G401 (cell line): ENCODE results near the gene LHFPL6. TPM values are rescaled to one million over a fixed set of nuclear protein-coding genes. Genes with fewer than 3 reads are reported as not detected.

Source experiments
- DNase-seq: peaks from one replicate; pipeline ENCODE4 v3.0.0-alpha.2; 2015; ENCODE audit warnings: low spot score
- in situ Hi-C: cut with HindIII; loops from 2 replicates; pipeline ENCODE4 v1.10.0; 2016; ENCODE audit warnings: low sequenced_read_pairs, mixed read lengths
- total RNA-seq: library from RNA; depleted of rRNA; stranded (reverse); fragments of >200 nt; shearing (Covaris generic); gene quantifications from 2 replicates; pipeline ENCODE4 v1.2.3, GENCODE V29; 2014

Gene LHFPL6
- total RNA-seq, 1 experiment from 2014 or later = not detected

DNA sequence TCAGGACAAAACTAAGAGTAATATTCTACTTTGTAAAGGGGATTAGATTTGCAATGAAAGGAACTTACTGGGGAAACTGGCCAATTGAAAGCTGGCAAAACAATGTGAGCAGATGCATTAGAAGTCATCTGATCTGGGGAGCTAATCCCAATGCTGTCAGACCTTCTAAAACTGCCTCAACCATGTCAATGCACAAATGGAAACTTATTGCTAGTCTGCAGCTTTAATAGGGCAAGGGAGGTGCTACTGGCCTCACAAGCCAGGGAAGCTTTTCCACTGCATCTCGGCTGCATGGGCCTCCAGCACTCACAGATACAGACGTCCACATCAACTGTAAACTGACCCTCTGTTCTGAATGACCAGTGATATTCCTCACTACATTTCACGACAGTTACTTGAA is 154.2 kb downstream of the LHFPL6 start:
- in situ Hi-C loops = no loop called here
- peak; percentile 92 for DNase-seq

DNA sequence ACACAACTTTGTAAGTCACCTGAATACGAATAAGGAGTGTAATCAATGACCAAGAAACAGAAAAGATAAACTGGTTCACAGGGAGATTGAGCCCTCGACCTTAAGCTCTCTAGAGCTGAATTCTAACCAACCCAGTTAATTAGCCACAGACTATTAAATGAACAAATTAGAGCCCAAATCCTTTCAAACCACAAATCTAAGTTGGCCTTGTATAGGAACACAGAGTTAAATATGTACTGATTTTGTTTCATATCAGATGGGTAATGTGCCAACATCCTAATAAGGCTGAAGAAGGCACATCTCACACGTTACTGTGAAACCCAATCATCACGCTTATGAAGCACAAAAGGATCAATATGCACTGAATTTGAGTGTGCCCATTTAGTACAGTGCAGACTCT is 156.1 kb downstream of the LHFPL6 start:
- no peak for DNase-seq
- in situ Hi-C loops = no loop called here

DNA sequence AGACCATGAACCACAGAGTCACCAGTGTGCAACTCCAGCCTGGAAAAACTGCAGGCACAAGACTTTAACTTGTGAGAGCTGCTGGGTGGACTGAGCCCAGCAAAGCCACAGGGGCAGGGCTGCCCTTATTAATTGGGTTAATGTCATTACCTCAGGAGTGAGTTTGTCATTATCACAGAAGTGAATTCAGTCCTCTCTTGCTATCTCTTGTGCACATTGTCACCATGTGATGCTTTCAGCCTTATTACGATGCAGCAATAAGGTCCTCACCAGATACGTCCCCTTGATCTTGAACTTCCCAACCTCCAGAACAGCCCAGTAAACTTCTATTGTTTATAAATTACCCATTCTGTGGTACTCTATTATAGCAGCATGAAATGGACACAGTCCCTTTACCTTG is 158.1 kb downstream of the LHFPL6 start:
- no peak for DNase-seq
- in situ Hi-C loops = no loop called here

DNA sequence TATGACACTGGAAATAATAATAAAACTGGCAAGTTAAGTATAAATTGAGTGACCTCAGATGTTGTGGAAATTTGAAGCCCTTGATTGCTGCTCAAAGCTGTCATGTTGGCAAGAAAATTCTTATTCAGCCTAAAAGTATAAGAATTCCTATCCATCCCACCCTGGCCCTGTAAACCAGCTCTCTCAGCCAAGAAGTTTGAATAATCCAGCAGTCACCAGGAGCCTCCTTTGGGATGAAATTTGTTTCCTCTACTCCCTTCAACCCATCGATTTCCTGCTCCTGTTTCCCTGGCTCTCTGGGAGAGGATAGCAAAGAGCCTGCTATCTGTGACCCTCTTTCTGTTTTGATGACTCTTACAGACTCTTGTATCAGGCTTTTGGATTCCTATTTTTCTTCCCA is 169.3 kb downstream of the LHFPL6 start:
- in situ Hi-C loops = no loop called here
- no peak for DNase-seq

DNA sequence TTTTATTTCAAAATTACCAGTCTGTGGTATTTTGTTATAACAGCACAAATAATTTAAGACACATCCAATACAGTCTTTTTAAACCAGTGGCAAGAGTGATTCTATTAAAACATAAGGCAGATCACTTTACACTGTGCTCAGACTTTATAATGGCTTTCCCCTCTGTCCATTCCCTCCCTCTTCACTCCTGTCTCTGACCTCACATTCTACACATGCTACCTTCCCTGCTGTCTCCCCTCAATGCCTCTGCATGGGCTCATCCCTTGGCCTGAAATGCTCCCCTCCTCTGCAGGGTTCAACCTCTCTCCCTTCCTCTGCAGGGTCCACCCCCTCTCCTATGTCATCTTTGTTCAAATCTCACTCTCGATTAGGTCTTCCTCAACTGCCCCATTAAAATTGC is 170.8 kb downstream of the LHFPL6 start:
- no peak for DNase-seq
- in situ Hi-C loops = no loop called here

DNA sequence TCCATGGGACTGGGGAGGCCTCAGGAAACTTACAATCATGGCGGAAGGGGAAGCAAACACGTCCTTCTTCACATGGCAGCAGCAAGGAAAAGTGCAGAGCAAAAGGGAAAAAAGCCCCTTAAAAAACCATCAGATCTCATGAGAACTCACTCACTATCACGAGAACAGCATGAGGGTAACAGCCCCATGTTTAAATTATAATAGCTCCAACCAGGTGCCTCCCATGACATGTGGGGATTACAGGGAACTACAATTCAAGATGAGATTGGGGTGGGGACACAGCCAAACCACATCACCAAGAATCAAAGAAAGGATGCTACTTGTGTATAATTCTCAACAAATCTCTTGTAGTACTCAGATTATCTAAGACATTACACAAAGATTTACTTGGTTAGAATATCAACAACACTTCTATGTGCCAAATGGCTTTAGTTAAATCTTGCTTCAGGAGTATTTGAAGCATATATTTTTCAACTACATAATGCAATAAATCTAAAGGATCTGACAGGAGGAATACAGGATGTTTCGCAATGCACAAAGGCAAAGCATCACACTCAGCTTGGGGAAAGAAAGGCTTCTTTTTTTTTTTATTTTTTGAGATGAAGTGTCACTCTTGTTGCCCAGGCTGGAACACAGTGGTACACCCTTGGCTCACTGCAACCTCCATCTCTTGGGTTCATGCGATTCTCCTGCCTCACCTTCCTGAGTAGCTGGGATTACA is 180.0 kb downstream of the LHFPL6 start:
- no peak for DNase-seq
- in situ Hi-C loops = no loop called here

DNA sequence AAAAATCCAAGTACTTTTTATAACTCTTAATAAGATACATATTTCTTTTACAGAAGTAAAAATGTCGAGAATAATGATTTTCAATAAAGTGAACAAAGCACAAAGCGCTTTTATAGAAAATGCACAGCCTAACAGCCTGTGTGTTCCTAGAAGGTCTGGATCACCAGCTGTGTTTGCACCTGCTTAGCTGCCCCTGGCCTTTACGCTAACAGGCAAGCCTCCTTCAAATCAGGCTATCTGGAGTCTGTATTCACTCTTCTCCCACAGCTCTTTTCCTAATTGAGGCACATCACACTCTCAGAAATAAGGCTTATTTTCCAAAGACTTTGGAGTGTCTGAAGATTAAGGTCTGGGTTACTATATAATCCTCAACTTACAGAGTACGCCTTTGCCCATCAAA is 183.1 kb downstream of the LHFPL6 start:
- in situ Hi-C loops = no loop called here

DNA sequence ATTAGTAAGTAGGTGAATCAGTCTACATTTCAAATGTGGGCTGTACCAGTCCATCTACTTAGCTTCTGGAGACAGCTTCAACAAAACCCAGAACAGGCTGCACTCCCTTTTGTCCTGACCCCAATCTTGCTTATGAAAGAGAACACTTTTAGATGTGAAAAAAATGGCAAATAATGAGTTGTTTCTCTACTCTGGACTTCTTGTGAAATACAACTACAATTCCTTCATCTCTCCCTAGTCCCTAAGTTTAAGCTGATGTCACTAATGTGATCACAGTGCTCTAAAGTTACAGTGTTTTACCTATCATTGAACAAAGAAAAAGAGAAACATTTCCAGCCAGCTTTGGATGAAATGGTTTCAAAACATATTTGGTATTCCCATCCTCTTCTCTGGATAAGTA is 183.9 kb downstream of the LHFPL6 start:
- in situ Hi-C loops = no loop called here
- peak; percentile 21 for DNase-seq

More for the DNA sequence above, 183.1 kb downstream of the LHFPL6 start:
- DNase-seq = peak; percentile 72

DNA sequence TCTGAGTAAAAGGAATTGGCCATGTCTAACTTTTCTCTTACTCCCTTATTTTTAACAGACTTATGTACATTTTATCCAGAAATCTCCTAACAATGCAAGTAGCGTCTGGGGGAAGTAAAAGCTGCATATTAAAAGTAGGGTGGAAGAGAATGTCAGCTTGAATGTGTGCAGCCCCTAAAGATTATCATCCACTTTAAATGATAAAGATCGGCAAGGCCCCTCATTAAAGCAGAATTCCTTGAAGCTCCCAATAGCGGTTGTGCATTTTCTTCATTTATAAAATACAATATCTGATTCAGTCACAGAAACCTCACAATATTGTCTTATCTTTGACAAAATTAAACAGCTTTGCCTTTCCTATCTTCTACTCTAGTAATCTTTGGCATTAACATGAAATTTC is 184.6 kb downstream of the LHFPL6 start:
- no peak for DNase-seq
- in situ Hi-C loops = no loop called here

DNA sequence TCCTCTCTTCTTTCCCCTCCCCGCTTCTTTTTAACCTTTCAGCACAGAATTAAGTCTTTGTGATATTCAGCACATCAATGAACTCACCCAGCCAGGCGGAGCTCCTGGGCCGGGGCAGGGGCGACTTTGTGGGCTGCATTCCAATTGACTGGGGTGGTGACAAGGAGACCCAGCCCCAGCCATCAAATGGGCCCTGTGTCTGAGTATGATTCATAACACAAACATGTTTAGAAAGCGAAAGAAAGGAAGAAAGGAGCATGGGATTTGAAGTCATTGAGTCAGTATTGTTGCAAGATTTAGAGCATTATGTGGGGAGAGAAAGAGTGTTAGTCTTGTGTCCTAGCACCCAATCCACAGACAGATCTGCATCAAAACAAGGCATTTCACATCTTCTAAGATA is 185.3 kb downstream of the LHFPL6 start:
- DNase-seq = peak; percentile 9
- in situ Hi-C loops = no loop called here

DNA sequence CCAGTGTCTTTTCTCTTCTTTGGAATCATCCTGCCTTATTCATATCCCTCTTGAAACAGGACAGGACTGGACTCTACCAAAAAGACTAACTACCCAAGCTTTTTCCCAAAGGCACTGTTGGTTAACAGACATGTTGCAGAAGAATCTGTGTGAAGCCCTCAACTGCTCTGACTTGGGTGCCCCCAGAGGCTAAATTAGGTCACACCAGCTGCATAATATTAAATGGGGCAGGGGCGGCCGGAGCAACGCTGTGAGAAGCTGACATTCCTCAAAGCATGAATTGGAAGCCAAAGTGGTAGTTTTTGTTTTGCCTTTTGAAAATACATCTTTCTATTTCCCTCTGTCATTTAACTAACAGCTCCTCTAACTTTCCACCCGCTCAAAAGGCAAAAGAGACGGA is 185.9 kb downstream of the LHFPL6 start:
- DNase-seq = peak; percentile 34
- in situ Hi-C loops = no loop called here

DNA sequence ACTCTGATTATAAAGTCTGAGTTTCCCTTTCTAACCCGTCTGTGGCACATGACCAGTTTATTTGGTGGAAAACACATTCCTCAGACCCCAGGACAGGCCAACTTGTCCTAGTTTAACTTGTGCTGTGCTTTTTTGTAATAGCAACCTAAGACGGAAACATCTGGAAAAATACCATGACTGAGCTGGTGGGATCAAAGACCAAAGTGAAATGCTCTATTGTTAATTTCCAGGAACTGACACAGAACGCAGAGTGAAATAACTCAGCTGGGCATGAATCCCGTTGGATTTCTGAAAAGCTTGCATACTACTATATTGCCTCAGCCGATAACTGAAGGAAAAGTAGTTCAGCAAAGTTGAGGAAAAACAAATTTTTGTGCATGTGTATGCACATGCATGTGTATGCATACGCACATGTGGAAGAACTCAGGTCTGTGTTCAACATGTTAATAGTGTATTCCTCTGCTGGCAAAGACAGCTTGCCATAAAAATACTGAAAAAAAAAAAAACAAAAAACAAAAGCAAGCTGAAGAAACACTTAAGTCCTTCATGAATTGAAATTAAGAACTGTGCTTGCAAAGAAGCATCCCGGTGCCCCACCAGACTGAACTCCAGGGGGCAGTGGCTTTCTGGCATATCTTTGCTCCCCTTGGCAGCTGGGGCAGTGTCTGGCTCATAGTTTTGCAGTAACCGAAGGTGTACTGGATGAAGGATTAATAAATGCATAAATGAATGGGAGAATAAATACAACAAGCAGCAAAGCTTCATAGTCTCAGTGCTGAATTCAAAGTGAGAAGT is 187.8 kb downstream of the LHFPL6 start:
- DNase-seq = peak; percentile 73
- in situ Hi-C loops = no loop called here

DNA sequence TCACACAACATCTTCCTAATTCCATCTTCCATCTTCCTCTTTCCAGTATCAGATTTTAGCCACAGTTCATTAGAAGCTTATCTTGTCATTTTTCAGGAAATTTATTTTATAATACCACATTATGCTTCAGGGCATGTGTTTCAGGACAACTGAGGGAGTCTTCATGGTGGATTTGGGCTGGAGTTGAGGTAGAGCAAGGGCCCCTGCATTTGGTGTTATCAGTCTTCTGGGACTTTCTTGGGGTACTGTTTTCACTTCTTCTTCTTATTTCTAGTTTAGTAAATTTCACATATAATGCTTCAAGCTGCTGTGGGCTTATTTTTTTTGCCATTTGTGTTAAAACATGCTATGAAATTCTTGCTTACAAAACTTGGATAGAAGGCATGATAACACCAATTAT is 188.7 kb downstream of the LHFPL6 start:
- DNase-seq = no peak
- in situ Hi-C loops = no loop called here

DNA sequence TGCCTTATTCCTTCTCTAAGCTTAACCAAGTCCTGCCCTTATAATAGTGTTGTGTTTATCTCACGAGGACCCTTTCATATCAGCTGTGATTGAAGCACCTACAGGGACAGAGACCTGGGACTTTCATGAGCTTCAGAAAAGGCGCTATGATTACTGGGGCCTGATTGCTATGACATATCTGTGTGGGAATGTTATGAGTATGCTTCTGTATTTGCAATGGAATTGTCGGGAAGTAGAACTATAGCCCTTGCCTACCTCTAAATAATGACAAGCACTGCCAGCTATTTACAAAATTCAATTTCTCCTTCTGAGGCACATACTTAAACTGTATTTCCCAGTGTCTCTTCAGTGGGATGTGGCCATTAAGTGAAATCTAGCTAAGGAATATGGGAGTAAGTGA is 191.5 kb downstream of the LHFPL6 start:
- in situ Hi-C loops = no loop called here
- no peak for DNase-seq

DNA sequence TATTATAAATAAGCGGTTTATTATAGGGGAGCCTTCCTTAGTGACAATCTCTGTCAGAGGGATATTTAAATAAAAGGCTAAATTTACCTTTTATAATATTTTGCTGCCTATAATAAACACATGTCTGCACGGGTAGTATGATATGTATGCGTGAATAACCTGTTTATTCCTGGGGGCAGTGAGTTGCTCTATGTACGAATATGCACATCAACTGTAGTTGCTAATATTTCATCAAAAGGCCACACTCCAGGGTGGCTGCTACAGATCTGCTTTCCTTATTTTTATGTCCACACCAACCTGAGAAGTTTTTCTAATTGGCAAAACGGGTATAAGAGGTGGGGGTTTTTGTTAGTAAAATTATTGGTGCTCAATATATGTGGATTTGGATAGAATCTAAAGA is 192.0 kb downstream of the LHFPL6 start:
- in situ Hi-C loops = no loop called here
- DNase-seq = no peak

DNA sequence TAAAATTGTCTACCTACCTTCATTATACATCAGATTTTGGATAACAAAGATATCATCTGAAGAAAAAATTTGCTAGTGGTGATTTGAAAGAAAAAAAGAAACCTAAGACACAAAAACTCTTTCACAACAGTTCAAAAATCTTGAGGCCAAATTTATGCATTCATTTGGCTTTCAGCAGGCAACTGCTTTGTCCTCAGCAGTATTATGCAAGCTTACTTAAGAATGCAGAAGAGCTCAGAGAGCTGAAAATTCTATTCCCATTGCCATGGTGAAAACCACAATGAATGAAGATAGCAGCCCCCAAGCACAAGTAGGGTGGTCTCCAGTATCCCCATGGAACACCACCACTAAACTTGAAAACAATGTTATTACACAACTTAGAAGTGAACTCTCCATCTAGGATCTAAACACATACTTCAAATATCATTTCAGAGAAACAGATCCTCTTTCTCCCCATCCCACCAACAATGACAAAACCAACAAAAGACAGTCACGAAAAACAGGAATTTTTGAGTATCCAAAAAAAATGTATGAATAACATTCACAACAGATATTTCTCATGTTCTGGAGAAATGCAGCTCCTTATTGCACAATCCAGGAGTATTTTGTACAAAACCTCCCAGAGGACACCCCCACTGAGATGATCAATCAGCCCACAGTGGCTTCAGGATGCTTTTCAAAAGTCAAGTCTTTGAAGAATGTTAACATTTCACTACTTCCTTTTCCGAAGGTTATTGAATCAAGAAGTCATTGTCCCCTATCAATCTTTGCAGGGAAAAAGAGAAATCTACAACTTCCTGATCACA is 192.7 kb downstream of the LHFPL6 start:
- no peak for DNase-seq
- in situ Hi-C loops = no loop called here

DNA sequence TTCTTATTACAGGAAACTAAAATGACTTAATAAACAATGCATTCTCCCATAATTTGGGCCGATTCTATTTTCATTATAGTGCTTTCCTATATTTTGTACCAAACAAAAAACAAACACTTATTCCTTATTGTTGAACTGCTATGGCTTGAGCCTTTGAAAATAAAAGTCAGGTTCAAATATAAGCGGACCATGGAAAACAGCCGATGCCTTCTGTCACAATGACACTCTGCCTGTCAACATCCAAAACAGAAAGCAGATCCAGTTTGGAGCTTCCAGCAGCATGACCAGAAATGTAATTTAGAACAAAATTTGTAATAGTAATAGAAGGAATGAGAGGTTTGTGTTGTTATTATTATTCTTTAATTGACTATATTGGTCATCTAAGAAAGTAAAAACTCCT is 194.5 kb downstream of the LHFPL6 start:
- in situ Hi-C loops = no loop called here
- peak; percentile 57 for DNase-seq

DNA sequence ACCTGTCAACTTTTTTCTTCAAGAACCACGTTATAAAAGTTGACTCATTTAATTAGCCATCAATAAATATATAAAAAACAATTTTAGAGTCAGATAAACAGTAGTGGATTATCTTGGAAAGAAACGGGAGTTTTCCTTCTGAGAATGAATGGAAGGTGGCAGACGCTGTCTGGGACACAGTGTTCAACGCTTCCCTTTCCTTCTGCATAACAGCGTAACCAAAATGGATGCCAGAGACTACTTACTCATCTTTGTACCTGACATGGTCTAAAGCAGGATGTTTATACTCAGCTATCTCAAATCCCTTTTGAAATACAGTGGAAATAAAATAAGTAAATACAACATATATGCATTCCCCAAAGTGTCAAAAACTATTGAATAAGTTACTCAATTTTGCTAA is 195.2 kb downstream of the LHFPL6 start:
- in situ Hi-C loops = no loop called here
- DNase-seq = peak; percentile 64

DNA sequence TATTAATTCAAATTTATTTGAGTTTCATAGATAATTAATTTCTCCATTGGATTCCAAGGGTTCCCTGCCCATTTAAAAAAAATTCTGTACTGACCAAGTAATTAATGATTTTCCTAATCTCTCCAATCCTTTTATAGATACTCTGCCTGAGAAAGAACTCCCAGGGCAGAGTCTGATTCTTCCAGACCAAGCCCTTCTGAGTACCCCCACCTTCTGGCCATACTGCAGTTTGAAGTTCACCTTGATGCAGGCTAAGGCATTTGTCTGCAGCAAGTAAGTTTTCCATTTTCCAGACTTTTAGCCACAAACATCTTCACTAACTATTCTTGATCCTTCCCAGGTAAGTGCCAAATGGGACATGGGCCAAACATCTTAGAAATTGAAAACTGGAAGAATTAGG is 195.9 kb downstream of the LHFPL6 start:
- no peak for DNase-seq
- in situ Hi-C loops = no loop called here

DNA sequence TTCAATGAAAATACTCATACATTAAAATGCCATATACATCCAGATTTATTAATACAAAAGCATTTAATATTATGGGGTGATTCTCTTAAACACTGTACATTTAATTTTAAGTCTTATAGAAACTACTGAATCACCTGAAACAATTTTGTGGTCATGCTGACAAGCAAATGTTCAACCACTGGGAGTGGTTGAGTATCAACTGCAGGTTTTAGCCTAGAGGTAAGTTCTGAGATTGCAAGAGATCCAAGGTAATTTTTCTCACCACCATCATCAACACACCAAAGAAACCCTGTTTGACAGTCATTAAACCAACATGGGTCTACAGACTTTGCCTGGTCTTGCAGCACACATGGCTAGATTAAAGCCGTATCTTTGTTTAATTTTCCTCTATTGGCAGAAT is 196.3 kb downstream of the LHFPL6 start:
- no peak for DNase-seq
- in situ Hi-C loops = no loop called here
